Astrocyte (in vitro differentiated cells and primary cell): Measurements from ENCODE around the gene SETD4. TPM values are rescaled to one million over a fixed set of nuclear protein-coding genes. Genes with fewer than 3 reads are reported as not detected.

Source experiments
- DNase-seq: peaks from one replicate; pipeline ENCODE4 v3.0.0-alpha.2; 2010; ENCODE audit warnings: low read depth
- FAIRE-seq: peaks from 2 replicates; lab custom pipeline; 2011; peaks lifted over from hg19 to GRCh38; lab: Jason Lieb, UNC
- H2AFZ ChIP-seq: 2 replicates; pipeline ENCODE4 v1.6.0; 2012; ENCODE audit warnings: low read depth, low read length, inconsistent platforms
- H3K27ac ChIP-seq: 2 replicates; pipeline ENCODE4 v1.5.1; 2011; ENCODE audit warnings: low read depth, low read length, inconsistent platforms
- H3K27me3 ChIP-seq: 2 replicates; pipeline ENCODE4 v1.6.0; 2011; ENCODE audit warnings: low read length, inconsistent platforms; ENCODE audit not compliant: insufficient read depth
- H3K36me3 ChIP-seq: 2 replicates; pipeline ENCODE4 v1.5.1; 2011; ENCODE audit warnings: low read length, inconsistent platforms; ENCODE audit not compliant: insufficient read depth
- H3K4me1 ChIP-seq: 2 replicates; pipeline ENCODE4 v1.5.1; 2011; ENCODE audit warnings: low read length, inconsistent platforms; ENCODE audit not compliant: insufficient read depth
- H3K4me2 ChIP-seq: 2 replicates; pipeline ENCODE4 v1.6.0; 2012; ENCODE audit warnings: low read length, inconsistent platforms
- H3K4me3 ChIP-seq: 2 replicates; pipeline ENCODE4 v1.5.1; 2011; ENCODE audit warnings: low read depth, mild to moderate bottlenecking, low read length, inconsistent platforms; ENCODE audit not compliant: insufficient read depth
- H3K79me2 ChIP-seq: 2 replicates; pipeline ENCODE4 v1.6.0; 2012; ENCODE audit warnings: mild to moderate bottlenecking, low read length, inconsistent platforms; ENCODE audit not compliant: insufficient read depth
- H3K9ac ChIP-seq: 2 replicates; pipeline ENCODE4 v1.6.0; 2012; ENCODE audit warnings: mild to moderate bottlenecking, low read length, inconsistent platforms
- H3K9me3 ChIP-seq: 2 replicates; pipeline ENCODE4 v1.5.1; 2012; ENCODE audit warnings: low read depth, mild to moderate bottlenecking, low read length, inconsistent platforms; ENCODE audit not compliant: insufficient read depth
- H4K20me1 ChIP-seq: 2 replicates; pipeline ENCODE4 v1.6.0; 2012; ENCODE audit warnings: low read length, inconsistent platforms; ENCODE audit not compliant: insufficient read depth
- H3K27ac Mint-ChIP-seq: one replicate; pipeline ENCODE4 v1.8.0; 2021; ENCODE audit warnings: mild to moderate bottlenecking, mixed read lengths; ENCODE audit not compliant: unreplicated experiment
- H3K27me3 Mint-ChIP-seq: one replicate; pipeline ENCODE4 v1.8.0; 2021; ENCODE audit warnings: low read depth, mixed read lengths; ENCODE audit not compliant: unreplicated experiment
- H3K36me3 Mint-ChIP-seq: one replicate; pipeline ENCODE4 v1.8.0; 2021; ENCODE audit warnings: low read depth, mixed read lengths; ENCODE audit not compliant: unreplicated experiment
- H3K4me1 Mint-ChIP-seq: one replicate; pipeline ENCODE4 v1.8.0; 2021; ENCODE audit warnings: low read depth, mixed read lengths; ENCODE audit not compliant: unreplicated experiment
- H3K4me3 Mint-ChIP-seq: one replicate; pipeline ENCODE4 v1.8.0; 2021; ENCODE audit warnings: mild to moderate bottlenecking, moderate library complexity, mixed read lengths; ENCODE audit not compliant: unreplicated experiment
- H3K9me3 Mint-ChIP-seq: one replicate; pipeline ENCODE4 v1.8.0; 2021; ENCODE audit warnings: mild to moderate bottlenecking, mixed read lengths; ENCODE audit not compliant: unreplicated experiment
- CTCF ChIP-seq: IDR thresholded peaks from 2 replicates; pipeline ENCODE4 v1.5.1; 2011; ENCODE audit warnings: low read depth, mild to moderate bottlenecking, inconsistent platforms, low read length, moderate library complexity; ENCODE audit not compliant: insufficient read depth
- EZH2 ChIP-seq: IDR thresholded peaks from 2 replicates; pipeline ENCODE4 v1.6.1; 2012; ENCODE audit warnings: mild to moderate bottlenecking, low read length, inconsistent platforms; ENCODE audit not compliant: insufficient read depth
- total RNA-seq: library from RNA; stranded (reverse); gene quantifications from 2 replicates; pipeline ENCODE4 v1.2.1, GENCODE V29; 2021

Gene SETD4
- total RNA-seq, 1 donor from 2014 or later: 14.8 TPM

- Histone ChIP-seq H4K20me1 (no peaks in the 10 kb centered on the region), H3K27ac (no peak overlapping the region), H2AFZ (no peak overlapping the region), H3K4me2 (no peak overlapping the region), H3K79me2 (no peaks in the 10 kb centered on the region), H3K4me3 (no peak overlapping the region), H3K27me3 (no peaks in the 10 kb centered on the region), H3K9ac (no peak overlapping the region), H3K9me3 (no peaks in the 10 kb centered on the region), H3K36me3 (peaks cover 7% of the 10 kb centered on the region), H3K4me1 (no peaks in the 10 kb centered on the region)
- H3K36me3 Mint-ChIP-seq: peaks cover 8% of the 10 kb centered on the region
- H3K4me1 Mint-ChIP-seq: peaks cover 4% of the 10 kb centered on the region
- no peaks in the 10 kb centered on the region for H3K27me3 Mint-ChIP-seq
- no peak for FAIRE-seq
- no peak overlapping the region for H3K27ac Mint-ChIP-seq
- no peak for DNase-seq
- H3K4me3 Mint-ChIP-seq: no peak overlapping the region
- no peaks in the 10 kb centered on the region for H3K9me3 Mint-ChIP-seq
- no peak for TF ChIP-seq CTCF
- no peak for TF ChIP-seq EZH2
Measured at GRCh38 chr21:36030581-36031189, 29.6 kb downstream of the SETD4 start.

- Mint-ChIP-seq H3K27ac (no peak overlapping the region), H3K4me3 (no peak overlapping the region), H3K9me3 (no peaks in the 10 kb centered on the region), H3K27me3 (no peaks in the 10 kb centered on the region), H3K4me1 (peaks cover 4% of the 10 kb centered on the region), H3K36me3 (peaks cover 6% of the 10 kb centered on the region)
- Histone ChIP-seq H3K4me3 (no peak overlapping the region), H3K79me2 (no peaks in the 10 kb centered on the region), H4K20me1 (no peaks in the 10 kb centered on the region), H3K9me3 (no peaks in the 10 kb centered on the region), H3K27me3 (no peaks in the 10 kb centered on the region), H3K9ac (no peak overlapping the region), H2AFZ (no peak overlapping the region), H3K4me1 (no peaks in the 10 kb centered on the region), H3K4me2 (no peak overlapping the region), H3K27ac (no peak overlapping the region), H3K36me3 (no peaks in the 10 kb centered on the region)
- no peak for DNase-seq
- FAIRE-seq: no peak
- TF ChIP-seq EZH2 (no peak), CTCF (no peak)
Measured at GRCh38 chr21:36029309-36029708, 31.0 kb downstream of the SETD4 start.
